ENCODE data around the gene KCTD16. TPM values are rescaled to one million over a fixed set of nuclear protein-coding genes. Genes with fewer than 3 reads are reported as not detected.

The KCTD16 gene
- polyA plus RNA-seq, 3 donors, result 2.1 to 2.9 (median 2.5) TPM

Other genes with a start within 250 kb of the KCTD16 start
- gene YIPF5, start 214 bp upstream of the KCTD16 start, polyA plus RNA-seq (ENCODE audit: insufficient read length in 3 of 3), result 10 to 100 TPM; 56.0 to 75.9 (median 69.9) TPM